Naive B cell (primary cell): Measurements from ENCODE around the gene FBXO15. TPM values are rescaled to one million over a fixed set of nuclear protein-coding genes. Genes with fewer than 3 reads are reported as not detected.
A peak's percentile ranks its signal among the peaks of the same experiment; 100 is the strongest.

Experiments used
- ATAC-seq, 2 donors: fragments of 150-1000 bp; cut with Tn5 transposase; 2 replicates each; pipeline ENCODE4 v1.10.0; 2021; ENCODE audit warnings: low read depth in 2 of 2, mild to moderate bottlenecking in 2 of 2, moderate library complexity in 2 of 2
- DNase-seq: peaks from one replicate; pipeline ENCODE4 v3.0.0; 2022
- H3K27ac Mint-ChIP-seq, 6 donors: one replicate each; pipeline ENCODE4 v1.8.0; 2020 to 2022; ENCODE audit warnings: mild to moderate bottlenecking in 6 of 6, mixed read lengths in 6 of 6, moderate library complexity in 5 of 6, inconsistent platforms in 2 of 6
- H3K27me3 Mint-ChIP-seq, 3 donors: one replicate each; pipeline ENCODE4 v1.8.0; 2021 to 2022; ENCODE audit warnings: mixed read lengths in 3 of 3, mild to moderate bottlenecking in 1 of 3
- H3K36me3 Mint-ChIP-seq, 2 donors: one replicate each; pipeline ENCODE4 v1.8.0; 2020 to 2022; ENCODE audit warnings: mixed read lengths in 2 of 2, inconsistent platforms in 1 of 2, mild to moderate bottlenecking in 1 of 2
- H3K4me1 Mint-ChIP-seq, 3 donors: one replicate each; pipeline ENCODE4 v1.8.0; 2020 to 2022; ENCODE audit warnings: mixed read lengths in 3 of 3, inconsistent platforms in 1 of 3, mild to moderate bottlenecking in 1 of 3, moderate library complexity in 1 of 3
- H3K4me3 Mint-ChIP-seq, 8 donors: one replicate each; pipeline ENCODE4 v1.8.0; 2020 to 2022; ENCODE audit warnings: mild to moderate bottlenecking in 8 of 8, mixed read lengths in 8 of 8, moderate library complexity in 8 of 8, inconsistent platforms in 2 of 8
- H3K9me3 Mint-ChIP-seq, 7 donors: one replicate each; pipeline ENCODE4 v1.8.0; 2020 to 2022; ENCODE audit warnings: mixed read lengths in 7 of 7, mild to moderate bottlenecking in 5 of 7, inconsistent platforms in 2 of 7, moderate library complexity in 1 of 7
- polyA plus RNA-seq, 6 donors: library from polyadenylated mRNA; unstranded; fragments of 300-500 nt; fragmentation: Illumina TruSeq; gene quantifications; one replicate each; pipeline ENCODE4 v1.2.3, GENCODE V29; 2021; ENCODE audit warnings: low read depth in 6 of 6

FBXO15 gene
- polyA plus RNA-seq, 6 donors from 2014 or later = 2.0 to 10.5 (median 3.6) TPM

DNA sequence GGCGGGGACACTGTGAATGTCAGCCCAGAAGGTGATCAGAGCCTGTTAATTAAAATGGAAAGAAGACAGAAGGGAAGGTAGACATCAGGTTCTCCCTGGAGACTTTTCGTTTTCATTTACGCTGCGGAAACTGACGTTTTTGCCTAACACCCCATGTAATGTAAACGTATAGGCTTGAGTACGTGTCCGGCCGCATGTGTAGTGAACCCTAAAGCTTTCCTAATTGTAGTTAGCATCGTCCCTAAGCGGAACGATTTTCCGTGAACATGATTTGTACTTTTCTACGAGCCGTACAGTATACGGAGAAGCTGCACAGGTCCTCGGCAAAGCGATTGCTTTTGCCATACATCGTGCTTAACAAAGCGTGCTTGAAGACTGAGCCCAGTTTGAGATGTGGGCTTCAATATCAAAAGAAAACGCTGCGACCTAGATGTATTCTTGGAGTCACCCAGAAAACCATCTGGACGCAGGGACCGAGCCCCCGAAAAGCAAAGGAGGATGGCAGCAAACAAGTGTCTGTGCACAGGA, 973 bp upstream of the FBXO15 start:
- Mint-ChIP-seq H3K27ac (peak overlapping the region; percentile 97 to 100 (median 98)), H3K27me3 (peaks cover 0 to 4% (median 3%) of the 10 kb centered on the region in 3 donors), H3K36me3 (peaks cover 0 to 7% of the 10 kb centered on the region in 2 donors), H3K4me1 (peaks cover 42 to 45% (median 45%) of the 10 kb centered on the region in 3 donors), H3K9me3 (no peaks in the 10 kb centered on the region), H3K4me3 (peak overlapping the region; percentile 93 to 100 (median 98))
- DNase-seq = no peak
- ATAC-seq = no peak

DNA sequence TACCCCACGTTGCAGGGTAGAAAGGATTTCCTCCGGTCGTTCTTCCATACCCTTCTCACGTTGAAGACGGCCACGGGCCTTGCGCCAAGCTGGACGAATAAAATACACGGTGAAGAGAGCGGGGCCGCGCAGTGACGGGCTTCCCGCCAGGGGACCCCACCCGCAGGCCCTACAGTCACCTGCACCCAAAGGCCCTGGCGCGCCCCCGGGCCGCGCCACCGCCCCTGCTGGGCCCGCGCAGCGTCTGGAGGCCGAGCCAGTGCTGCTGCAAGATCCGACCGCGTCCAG, 199 bp downstream of the FBXO15 start:
- Mint-ChIP-seq H3K27ac (peak overlapping the region; percentile 97 to 100 (median 98)), H3K4me1 (peaks cover 33 to 38% (median 38%) of the 10 kb centered on the region in 3 donors)
- ATAC-seq = no peak

DNA sequence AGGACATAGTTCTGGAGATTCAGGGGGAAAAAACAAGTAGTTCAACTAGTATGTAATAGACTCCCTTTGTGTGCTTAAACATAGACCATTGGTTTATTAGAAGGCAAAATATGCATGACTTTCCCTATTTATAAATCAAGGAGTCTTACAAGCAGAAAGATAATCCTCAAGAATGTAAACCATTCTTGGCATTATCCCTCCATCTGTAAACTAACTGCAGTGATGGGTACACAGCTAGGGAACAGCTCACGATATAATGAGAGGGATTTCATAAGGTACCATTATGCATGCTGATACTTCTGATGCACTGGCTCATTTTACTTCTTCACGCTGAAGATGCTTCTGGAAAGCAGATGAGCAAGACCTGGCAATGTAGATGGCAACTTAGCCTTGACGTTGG, 878 bp downstream of the FBXO15 start:
- H3K4me3 Mint-ChIP-seq = peak overlapping the region; percentile 93 to 100 (median 98)
- DNase-seq (no peak), ATAC-seq (no peak)
- peaks cover 0 to 7% (median 4%) of the 10 kb centered on the region in 3 donors for H3K27me3 Mint-ChIP-seq
- H3K9me3 Mint-ChIP-seq = no peaks in the 10 kb centered on the region
- peaks cover 28 to 34% (median 34%) of the 10 kb centered on the region in 3 donors for H3K4me1 Mint-ChIP-seq
- no peaks in the 10 kb centered on the region for H3K36me3 Mint-ChIP-seq
- peak overlapping the region; percentile 50 to 100 (median 93) for H3K27ac Mint-ChIP-seq

More for the DNA sequence above, 199 bp downstream of the FBXO15 start:
- Mint-ChIP-seq H3K4me3 (peak overlapping the region; percentile 93 to 100 (median 98)), H3K36me3 (no peaks in the 10 kb centered on the region), H3K27me3 (peaks cover 0 to 7% (median 4%) of the 10 kb centered on the region in 3 donors), H3K9me3 (no peaks in the 10 kb centered on the region)
- no peak for DNase-seq

DNA sequence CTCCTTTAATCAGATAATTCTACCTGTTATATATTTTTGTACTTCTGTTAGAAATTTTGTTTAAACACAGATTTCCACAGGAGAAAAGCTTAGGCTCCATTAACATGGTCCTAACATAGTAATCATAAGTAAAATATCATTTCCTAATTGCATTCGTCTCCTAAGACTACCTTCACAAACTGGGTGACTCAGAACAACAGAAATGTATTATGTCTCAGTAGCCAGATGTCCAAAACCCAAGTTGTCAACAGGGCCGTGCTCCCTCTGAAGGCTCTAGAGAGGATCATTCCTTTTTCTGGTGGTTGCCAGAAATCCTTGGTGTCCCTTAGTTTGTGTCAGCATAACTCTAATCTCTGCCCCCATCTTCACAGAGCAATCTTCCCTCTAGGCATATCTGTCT, 5.4 kb downstream of the FBXO15 start:
- ATAC-seq (no peak), DNase-seq (no peak)
- Mint-ChIP-seq H3K27ac (peak overlapping the region in 1 of 6 donors; percentile 54), H3K4me3 (no peak overlapping the region), H3K27me3 (peaks cover 8 to 28% (median 28%) of the 10 kb centered on the region in 3 donors), H3K36me3 (no peaks in the 10 kb centered on the region), H3K4me1 (peaks cover 5 to 8% (median 8%) of the 10 kb centered on the region in 3 donors), H3K9me3 (no peaks in the 10 kb centered on the region)

DNA sequence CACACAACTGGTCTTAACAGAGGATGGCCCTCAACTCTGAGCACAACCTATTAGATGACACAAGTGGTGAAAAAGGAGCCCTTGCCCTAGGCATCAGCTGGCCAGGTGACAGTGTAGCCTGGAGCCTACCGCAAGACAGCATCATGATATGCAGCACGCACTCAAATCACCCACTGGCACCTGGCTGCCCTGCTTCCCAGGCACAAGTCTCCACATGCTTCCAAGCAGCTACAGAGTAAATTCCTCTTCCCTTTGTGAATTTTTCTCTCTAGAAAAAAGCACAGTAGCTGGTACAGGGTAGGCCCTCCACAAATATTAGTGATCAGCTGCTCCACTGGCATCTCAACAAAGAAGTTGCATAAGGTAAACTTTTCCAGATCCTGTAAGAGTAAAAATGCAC, 6.0 kb downstream of the FBXO15 start:
- Mint-ChIP-seq H3K27ac (no peak overlapping the region), H3K36me3 (no peaks in the 10 kb centered on the region), H3K27me3 (peaks cover 8 to 28% (median 28%) of the 10 kb centered on the region in 3 donors), H3K4me1 (peaks cover 0 to 2% (median 2%) of the 10 kb centered on the region in 3 donors), H3K4me3 (no peak overlapping the region), H3K9me3 (no peaks in the 10 kb centered on the region)
- ATAC-seq (no peak), DNase-seq (no peak)

DNA sequence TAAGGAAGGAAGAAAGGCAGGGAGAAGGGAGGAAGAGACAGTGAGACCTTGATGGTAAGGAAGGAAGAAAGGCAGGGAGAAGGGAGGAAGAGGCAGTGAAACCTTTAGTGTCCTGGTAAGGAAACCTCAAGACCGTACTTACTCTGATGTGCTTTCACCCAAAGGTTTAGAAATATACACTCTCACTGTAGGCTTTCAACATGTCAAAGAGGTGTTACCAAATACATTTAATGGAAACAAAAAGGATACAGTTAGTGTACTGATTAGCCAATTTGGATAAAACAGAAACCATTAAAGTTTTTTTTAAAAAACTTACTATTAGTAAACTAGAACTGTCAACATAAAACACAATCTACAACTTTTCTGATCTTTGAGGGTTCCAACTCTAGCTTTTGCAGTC, 7.1 kb downstream of the FBXO15 start:
- no peak for ATAC-seq
- no peak for DNase-seq
- Mint-ChIP-seq H3K27me3 (peaks cover 8 to 28% (median 28%) of the 10 kb centered on the region in 3 donors), H3K9me3 (no peaks in the 10 kb centered on the region), H3K4me3 (no peak overlapping the region), H3K27ac (no peak overlapping the region), H3K4me1 (no peaks in the 10 kb centered on the region), H3K36me3 (no peaks in the 10 kb centered on the region)

DNA sequence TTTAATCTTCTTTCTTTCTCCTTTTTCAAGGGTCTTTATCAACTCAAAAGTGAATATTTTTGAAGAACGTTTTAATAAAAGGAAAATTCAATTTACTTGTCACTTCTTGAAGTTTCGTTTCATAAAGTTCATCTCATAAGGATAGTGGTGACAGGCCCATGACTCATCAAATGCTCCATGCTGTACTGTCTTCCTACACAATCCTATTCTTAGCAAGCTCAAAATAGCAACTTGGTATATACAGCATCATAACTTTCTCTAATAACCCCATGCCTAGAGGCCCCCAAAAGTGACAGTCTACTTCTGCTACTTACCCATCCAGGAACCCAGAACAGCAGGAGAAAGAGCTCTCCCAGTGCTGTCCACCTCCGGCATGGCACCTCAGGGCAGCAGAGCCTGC, 7.7 kb downstream of the FBXO15 start:
- Mint-ChIP-seq H3K27me3 (peaks cover 8 to 28% (median 28%) of the 10 kb centered on the region in 3 donors), H3K36me3 (peaks cover 0 to 3% of the 10 kb centered on the region in 2 donors), H3K4me1 (no peaks in the 10 kb centered on the region), H3K4me3 (no peak overlapping the region), H3K9me3 (no peaks in the 10 kb centered on the region), H3K27ac (no peak overlapping the region)
- DNase-seq (no peak), ATAC-seq (no peak)

DNA sequence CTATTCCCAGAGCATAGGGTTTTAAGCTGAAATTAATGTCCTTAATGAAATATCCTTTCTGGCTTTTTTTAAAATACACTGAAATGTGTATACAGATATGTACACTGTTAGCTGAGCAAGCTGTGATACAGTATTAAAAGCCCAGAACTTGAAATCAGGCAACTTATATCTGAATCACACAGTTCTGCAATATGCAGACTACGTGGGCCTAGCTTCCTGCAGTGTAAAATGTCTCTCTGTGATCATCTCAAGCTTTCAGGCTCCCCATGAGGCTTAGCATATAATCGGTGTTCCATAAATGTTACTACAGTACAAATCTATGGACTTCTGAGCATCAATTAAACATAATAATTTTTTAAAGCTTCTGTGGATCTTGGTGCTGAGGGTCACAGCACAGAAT, 8.2 kb downstream of the FBXO15 start:
- Mint-ChIP-seq H3K4me1 (no peaks in the 10 kb centered on the region), H3K9me3 (no peaks in the 10 kb centered on the region), H3K4me3 (no peak overlapping the region), H3K27ac (no peak overlapping the region), H3K36me3 (peaks cover 0 to 6% of the 10 kb centered on the region in 2 donors), H3K27me3 (peaks cover 8 to 28% (median 28%) of the 10 kb centered on the region in 3 donors)
- ATAC-seq (no peak), DNase-seq (no peak)

DNA sequence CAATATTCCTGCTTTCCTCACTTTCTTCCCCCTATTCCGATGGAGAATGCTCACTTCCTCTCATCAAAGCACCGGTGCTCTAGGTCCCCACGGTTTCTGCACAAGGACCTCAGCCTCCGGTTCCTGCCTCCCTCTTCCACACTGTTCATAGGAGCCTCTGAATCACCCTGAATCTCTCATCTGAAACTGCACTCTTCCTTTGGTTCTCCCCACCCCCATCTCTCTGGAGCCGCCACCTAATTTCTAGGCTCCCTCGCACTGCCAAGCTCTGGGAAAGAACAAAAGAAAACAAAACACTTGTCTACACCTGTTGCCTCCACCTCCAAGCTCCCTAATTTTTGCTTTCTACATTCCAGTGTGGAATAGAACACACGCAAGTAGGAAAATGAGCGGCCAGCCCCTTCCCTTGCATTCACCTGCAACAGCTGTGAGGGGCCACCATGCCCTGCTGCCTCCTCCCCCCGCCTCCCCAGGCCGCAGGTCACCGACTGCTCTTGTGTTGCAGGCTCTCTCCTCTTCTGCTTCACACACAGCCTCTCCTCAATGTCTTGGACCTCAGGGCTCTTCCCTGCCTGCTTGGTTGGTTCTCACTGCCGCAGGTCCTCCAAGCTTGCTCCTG, 9.6 kb downstream of the FBXO15 start:
- no peaks in the 10 kb centered on the region for H3K4me1 Mint-ChIP-seq
- H3K36me3 Mint-ChIP-seq = peaks cover 0 to 6% of the 10 kb centered on the region in 2 donors
- DNase-seq (no peak), ATAC-seq (no peak)
- H3K4me3 Mint-ChIP-seq = no peak overlapping the region
- H3K27ac Mint-ChIP-seq = peak overlapping the region in 1 of 6 donors; percentile 39
- no peaks in the 10 kb centered on the region for H3K9me3 Mint-ChIP-seq
- peaks cover 8 to 25% (median 21%) of the 10 kb centered on the region in 3 donors for H3K27me3 Mint-ChIP-seq

DNA sequence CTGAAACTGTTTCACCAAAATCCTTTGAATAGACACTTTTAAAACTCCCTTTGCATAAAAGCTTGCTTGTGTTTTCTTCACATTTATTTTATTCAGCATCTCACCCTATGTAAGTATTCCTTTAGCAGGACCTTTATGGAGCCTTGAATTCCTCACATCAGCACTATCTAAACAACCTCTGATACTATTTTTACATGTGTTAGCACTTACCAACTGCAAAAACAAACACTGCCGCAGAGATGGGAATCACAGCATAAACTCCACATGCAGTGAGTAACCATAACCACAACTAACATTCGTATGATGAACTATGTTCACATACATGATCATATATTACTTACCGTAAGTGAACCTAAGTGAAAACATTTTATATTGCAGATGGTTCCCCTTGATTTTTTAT, 15.4 kb downstream of the FBXO15 start:
- H3K9me3 Mint-ChIP-seq = no peaks in the 10 kb centered on the region
- no peak overlapping the region for H3K27ac Mint-ChIP-seq
- no peak for ATAC-seq
- no peak for DNase-seq
- no peaks in the 10 kb centered on the region for H3K4me1 Mint-ChIP-seq
- peaks cover 0 to 6% of the 10 kb centered on the region in 2 donors for H3K36me3 Mint-ChIP-seq
- no peak overlapping the region for H3K4me3 Mint-ChIP-seq
- H3K27me3 Mint-ChIP-seq = no peaks in the 10 kb centered on the region

DNA sequence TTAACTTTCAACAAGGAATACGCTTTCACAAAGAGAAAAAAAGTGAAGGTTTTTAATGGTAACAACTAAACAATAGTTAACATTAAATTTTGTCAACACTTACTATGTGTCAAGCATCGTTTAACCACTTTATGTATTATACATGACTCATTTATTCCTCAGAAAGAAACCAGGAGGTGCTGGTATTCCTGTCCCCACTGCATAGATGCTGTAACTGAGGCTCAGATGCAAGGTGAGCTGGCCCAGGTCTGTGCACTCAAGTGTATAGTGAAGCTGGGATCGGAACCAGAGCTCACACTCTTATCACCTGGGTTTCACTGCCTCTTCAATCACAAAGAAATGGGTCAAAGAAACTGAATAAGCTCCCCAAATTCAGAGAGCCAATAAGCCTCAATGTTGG, 16.5 kb downstream of the FBXO15 start:
- H3K4me1 Mint-ChIP-seq = no peaks in the 10 kb centered on the region

DNA sequence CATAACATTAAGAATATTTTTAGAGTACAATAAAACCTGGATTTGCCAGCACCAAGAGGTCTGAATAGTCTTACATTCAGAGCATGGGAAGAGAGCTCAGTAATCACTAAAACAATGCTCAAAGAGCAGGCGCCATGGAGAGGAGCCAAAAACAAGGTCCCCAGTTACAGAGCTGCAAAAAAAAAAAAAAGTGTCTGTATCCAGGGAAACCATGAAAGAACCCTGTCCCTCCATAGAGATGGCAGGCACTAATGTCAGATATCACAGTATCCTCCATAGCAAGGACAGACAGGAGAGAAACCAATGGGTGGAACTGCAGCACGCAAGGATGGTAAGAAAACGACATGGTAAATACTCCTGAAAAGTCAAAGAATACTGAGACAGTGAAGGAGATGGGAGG, 19.5 kb downstream of the FBXO15 start:
- no peak overlapping the region for H3K4me3 Mint-ChIP-seq
- H3K4me1 Mint-ChIP-seq = no peaks in the 10 kb centered on the region
- H3K36me3 Mint-ChIP-seq = peaks cover 0 to under 1% of the 10 kb centered on the region in 2 donors
- peaks cover 0 to under 1% (median 0%) of the 10 kb centered on the region in 3 donors for H3K27me3 Mint-ChIP-seq
- no peak for DNase-seq
- no peaks in the 10 kb centered on the region for H3K9me3 Mint-ChIP-seq
- no peak overlapping the region for H3K27ac Mint-ChIP-seq
- ATAC-seq = no peak

More for the DNA sequence above, 16.5 kb downstream of the FBXO15 start:
- ATAC-seq (no peak), DNase-seq (no peak)
- Mint-ChIP-seq H3K4me3 (no peak overlapping the region), H3K27ac (peak overlapping the region in 2 of 6 donors; percentile 28 to 61), H3K27me3 (no peaks in the 10 kb centered on the region), H3K36me3 (peaks cover 0 to 6% of the 10 kb centered on the region in 2 donors), H3K9me3 (no peaks in the 10 kb centered on the region)

DNA sequence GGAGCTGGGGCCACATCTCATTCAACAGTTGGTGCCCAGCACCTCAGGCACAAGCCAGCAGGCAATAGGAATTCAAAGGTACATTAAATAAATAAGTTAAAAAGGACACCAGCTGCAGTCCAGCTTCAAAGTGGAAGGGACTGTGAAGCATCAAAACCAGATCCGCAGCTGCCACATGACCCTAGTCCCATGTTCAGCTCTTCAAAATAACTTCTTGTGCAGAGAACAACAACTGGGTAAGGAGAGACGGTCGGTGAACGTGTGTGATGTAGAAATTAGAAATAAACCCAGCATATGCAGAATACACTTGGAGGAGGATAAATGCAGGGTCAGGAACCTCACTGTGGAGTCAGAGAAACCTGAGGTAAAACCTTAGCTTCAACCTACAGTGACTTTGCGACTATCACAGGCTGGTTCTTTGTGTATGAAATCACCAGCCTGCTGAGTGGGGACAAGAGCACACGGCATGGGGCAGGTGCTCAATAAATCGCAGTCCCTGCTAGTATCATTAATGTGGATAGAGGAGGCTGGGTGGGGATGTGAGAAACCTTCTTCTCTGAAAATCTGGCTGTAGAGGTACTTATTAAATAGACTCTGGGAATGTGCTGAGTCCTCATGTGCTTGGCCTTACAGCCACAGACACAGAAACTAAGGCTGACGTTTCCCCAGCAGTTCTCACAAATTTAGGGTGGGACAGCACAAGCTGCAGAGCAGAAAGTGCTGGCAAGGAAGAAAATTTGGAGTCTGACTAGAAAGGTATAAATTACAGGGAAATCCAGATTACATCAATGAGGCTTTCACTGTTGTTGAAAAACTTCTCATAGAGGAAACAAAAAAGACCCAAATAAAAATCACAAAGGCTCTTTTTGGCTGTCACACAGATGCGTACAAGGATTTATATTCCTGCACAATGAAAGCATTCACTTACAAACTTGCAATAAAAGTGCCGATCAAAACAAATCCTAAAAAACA, 20.7 kb downstream of the FBXO15 start:
- peaks cover 0 to 7% of the 10 kb centered on the region in 2 donors for H3K36me3 Mint-ChIP-seq
- H3K9me3 Mint-ChIP-seq = no peaks in the 10 kb centered on the region
- no peak for ATAC-seq

More for the DNA sequence above, 20.7 kb downstream of the FBXO15 start:
- DNase-seq = no peak
- no peak overlapping the region for H3K27ac Mint-ChIP-seq
- H3K4me1 Mint-ChIP-seq = peaks cover 0 to 3% (median 0%) of the 10 kb centered on the region in 3 donors
- H3K27me3 Mint-ChIP-seq = peaks cover 3 to 7% (median 5%) of the 10 kb centered on the region in 3 donors
- no peak overlapping the region for H3K4me3 Mint-ChIP-seq
